ENCODE measurements around the gene ENG.

Gene ENG

GRCh38 chr9:127791085-127791484 lies 63.4 kb downstream of the ENG start:
- no peak overlapping the region for H3K4me3 ChIP-seq (ENCODE audit: low read depth, low read length)
- TF ChIP-seq, protein P1, sequence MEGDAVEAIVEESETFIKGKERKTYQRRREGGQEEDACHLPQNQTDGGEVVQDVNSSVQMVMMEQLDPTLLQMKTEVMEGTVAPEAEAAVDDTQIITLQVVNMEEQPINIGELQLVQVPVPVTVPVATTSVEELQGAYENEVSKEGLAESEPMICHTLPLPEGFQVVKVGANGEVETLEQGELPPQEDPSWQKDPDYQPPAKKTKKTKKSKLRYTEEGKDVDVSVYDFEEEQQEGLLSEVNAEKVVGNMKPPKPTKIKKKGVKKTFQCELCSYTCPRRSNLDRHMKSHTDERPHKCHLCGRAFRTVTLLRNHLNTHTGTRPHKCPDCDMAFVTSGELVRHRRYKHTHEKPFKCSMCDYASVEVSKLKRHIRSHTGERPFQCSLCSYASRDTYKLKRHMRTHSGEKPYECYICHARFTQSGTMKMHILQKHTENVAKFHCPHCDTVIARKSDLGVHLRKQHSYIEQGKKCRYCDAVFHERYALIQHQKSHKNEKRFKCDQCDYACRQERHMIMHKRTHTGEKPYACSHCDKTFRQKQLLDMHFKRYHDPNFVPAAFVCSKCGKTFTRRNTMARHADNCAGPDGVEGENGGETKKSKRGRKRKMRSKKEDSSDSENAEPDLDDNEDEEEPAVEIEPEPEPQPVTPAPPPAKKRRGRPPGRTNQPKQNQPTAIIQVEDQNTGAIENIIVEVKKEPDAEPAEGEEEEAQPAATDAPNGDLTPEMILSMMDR (IDR thresholded peaks at IDR 0.05; ENCODE audit: low read depth, low read length), result no peak

- H3K4me3 ChIP-seq (ENCODE audit: low read depth, low read length), result no peak overlapping the region
- TF ChIP-seq, protein P1 (IDR thresholded peaks at IDR 0.05; ENCODE audit: low read depth, low read length), result no peak
Measured at GRCh38 chr9:127790094-127790855, 64.2 kb downstream of the ENG start.

DNA sequence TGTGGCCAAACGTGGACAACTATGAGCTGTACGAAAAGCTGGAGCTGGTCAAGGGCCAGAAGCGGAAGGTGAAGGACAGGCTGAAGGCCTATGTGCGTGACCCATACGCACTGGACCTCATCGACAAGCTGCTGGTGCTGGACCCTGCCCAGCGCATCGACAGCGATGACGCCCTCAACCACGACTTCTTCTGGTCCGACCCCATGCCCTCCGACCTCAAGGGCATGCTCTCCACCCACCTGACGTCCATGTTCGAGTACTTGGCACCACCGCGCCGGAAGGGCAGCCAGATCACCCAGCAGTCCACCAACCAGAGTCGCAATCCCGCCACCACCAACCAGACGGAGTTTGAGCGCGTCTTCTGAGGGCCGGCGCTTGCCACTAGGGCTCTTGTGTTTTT lies 65.3 kb downstream of the ENG start:
- H3K4me3 ChIP-seq (ENCODE audit: low read depth, low read length), result no peak overlapping the region
- TF ChIP-seq, protein P1 (IDR thresholded peaks at IDR 0.05; ENCODE audit: low read depth, low read length), result no peak

DNA sequence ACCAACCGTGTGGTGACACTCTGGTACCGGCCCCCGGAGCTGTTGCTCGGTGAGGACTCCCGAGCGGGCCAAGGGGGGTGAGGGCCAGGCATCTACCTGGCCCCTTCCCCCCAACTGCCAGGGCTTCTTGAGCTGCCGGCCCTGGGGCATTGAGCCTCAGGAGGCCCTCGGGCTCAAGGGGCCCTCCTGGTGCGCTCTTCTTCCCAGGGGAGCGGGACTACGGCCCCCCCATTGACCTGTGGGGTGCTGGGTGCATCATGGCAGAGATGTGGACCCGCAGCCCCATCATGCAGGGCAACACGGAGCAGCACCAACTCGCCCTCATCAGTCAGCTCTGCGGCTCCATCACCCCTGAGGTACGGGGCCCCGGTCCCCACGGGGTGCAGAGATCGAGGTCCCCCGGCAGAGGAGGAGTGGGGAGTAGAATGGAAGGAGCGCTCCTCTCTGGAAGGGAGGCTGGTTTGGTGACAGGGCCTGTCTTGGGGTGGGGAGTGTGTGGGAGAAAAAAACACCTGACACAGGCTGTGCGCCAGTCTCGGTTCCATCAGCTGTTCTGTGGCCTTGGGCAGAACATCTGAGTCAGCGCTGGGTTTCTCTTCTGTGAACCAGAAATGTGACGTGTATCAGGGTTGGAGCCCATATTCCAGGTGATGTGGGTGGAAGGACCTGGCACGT lies 66.0 kb downstream of the ENG start:
- no peak overlapping the region for H3K4me3 ChIP-seq (ENCODE audit: low read depth, low read length)
- TF ChIP-seq, protein P1 (IDR thresholded peaks at IDR 0.05; ENCODE audit: low read depth, low read length), result no peak

DNA sequence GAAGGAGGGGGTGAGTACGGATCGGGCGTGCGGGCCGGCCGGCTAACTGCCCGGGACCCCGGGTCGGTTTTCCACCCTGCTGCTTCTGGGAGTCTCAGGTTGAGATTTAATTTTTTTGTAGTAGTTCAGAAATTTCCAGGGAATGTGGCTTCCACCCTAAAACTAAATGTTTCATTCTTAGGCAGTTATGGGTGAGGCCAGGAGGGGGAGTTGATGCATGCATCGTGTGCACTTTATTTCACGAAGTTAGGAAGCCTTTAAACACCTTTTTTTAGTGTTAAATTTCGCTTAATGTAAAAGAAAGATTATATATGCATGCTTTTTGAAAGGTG lies 67.7 kb downstream of the ENG start:
- TF ChIP-seq, protein P1 (IDR thresholded peaks at IDR 0.05; ENCODE audit: low read depth, low read length), result no peak; the same call in 1 of the 2 replicates
- H3K4me3 ChIP-seq (ENCODE audit: low read depth, low read length), result peak overlapping the region; percentile 88

DNA sequence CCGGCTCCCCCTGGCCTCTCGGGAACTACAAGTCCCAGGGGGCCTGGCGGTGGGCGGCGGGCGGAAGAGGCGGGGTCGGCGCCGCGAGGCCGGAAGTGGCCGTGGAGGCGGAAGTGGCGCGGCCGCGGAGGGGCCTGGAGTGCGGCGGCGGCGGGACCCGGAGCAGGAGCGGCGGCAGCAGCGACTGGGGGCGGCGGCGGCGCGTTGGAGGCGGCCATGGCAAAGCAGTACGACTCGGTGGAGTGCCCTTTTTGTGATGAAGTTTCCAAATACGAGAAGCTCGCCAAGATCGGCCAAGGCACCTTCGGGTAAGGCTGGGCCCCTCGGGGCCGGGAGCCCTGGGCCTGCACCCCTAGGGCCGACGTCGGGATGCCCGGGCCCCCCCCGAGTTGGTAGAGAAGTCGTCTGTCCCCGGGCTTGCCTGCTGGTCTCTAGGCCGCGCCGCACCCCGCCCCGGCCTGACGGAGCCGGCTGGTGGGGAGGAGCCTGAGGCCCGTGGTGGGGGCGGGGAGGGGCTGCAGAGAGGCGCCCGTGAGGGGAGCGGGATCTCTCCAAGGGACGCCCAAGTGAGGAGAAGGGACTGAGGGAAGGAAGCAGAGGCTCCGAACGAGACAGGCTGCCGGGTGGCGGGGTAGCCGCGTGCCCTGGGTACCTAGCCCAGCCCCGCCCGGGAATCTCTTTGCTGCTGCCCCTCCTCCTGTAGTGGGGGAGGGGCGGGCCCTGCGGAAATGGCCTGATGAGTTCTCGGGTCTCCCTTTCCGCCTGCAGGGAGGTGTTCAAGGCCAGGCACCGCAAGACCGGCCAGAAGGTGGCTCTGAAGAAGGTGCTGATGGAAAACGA lies 68.3 kb downstream of the ENG start, which contains the start of gene CDK9:
Gene CDK9, plus strand, starts transcription at position 102 of the 840 bp plus-strand sequence. Its CDS starts 115 bp downstream, at position 217.
- TF ChIP-seq, protein P1 (IDR thresholded peaks at IDR 0.05; ENCODE audit: low read depth, low read length), result no peak

More for the DNA sequence above, 68.3 kb downstream of the ENG start, which contains the start of gene CDK9:
- H3K4me3 ChIP-seq (ENCODE audit: low read depth, low read length), result peak within 1 kb of the TSS; percentile 88

Data from WI38 (cell line).